Prostate gland (tissue), 2 donors: Measurements from ENCODE around the gene C19orf12. TPM values are rescaled to one million over a fixed set of nuclear protein-coding genes. Genes with fewer than 3 reads are reported as not detected.

ENCODE experiments used
- DNase-seq: peaks from one replicate; pipeline ENCODE4 v3.0.0-alpha.2; 2019; ENCODE audit warnings: low spot score
- H3K27ac ChIP-seq, 2 donors: fragments of 200-600 bp; sonication (generic); 2 replicates each; pipeline ENCODE4 v1.5.1; 2017 to 2019
- H3K27me3 ChIP-seq: fragments of 200-600 bp; sonication (generic); replicated peaks from 2 replicates; pipeline ENCODE4 v1.5.1; 2019; ENCODE audit not compliant: insufficient read depth
- H3K36me3 ChIP-seq, 2 donors: fragments of 200-600 bp; sonication (generic); 1 replicate in 1 of 2; 2 replicates in 1 of 2; pipeline versions ENCODE4 v1.5.1 to v1.8.1; 2017 to 2019
- H3K4me1 ChIP-seq: fragments of 200-600 bp; sonication (generic); replicated peaks from 2 replicates; pipeline ENCODE4 v1.5.1; 2019
- H3K4me3 ChIP-seq, 2 donors: fragments of 200-600 bp; sonication (generic); 2 replicates each; pipeline ENCODE4 v1.5.1; 2017 to 2019
- H3K9me3 ChIP-seq: fragments of 200-600 bp; sonication (generic); 2 replicates; pipeline ENCODE4 v1.5.1; 2017
- POLR2A ChIP-seq: fragments of 450-650 bp; IDR thresholded peaks from one replicate; pipeline ENCODE4 v1.6.1; 2016; ENCODE audit warnings: antibody characterized with exemption, mild to moderate bottlenecking
- POLR2AphosphoS5 ChIP-seq: sonication (generic); formaldehyde crosslinking; IDR thresholded peaks from one replicate; pipeline ENCODE4 v1.6.1; 2017; ENCODE audit warnings: antibody characterized with exemption
- WGBS: methylation state at CpG from one replicate; pipeline ENCODE4 v1.1.5; 2018; 5-methylcytosine and 5-hydroxymethylcytosine counted together
- intact Hi-C: fragments of 100-400 bp; cut with DNase I; formaldehyde crosslinking; loops from one replicate; pipeline ENCODE4 v1.14.2; 2022
- total RNA-seq, 2 donors: library from RNA; depleted of rRNA; stranded (reverse); fragments of >200 nt; gene quantifications; one replicate each; pipeline ENCODE4 v1.1.0, GENCODE V29; 2016
- TF ChIP-seq, protein P1 (sequence below), 4 experiments: fragments of 200-600 bp in 2 of 4; fragments of 450-650 bp in 2 of 4; sonication (generic) in 2 of 4; IDR thresholded peaks; 1 replicate in 3 of 4; 2 replicates in 1 of 4; pipeline ENCODE4 v1.5.1; 2016 to 2019; ENCODE audit warnings: antibody characterized with exemption in 4 of 4, mild to moderate bottlenecking in 2 of 4, moderate library complexity in 2 of 4

The C19orf12 gene
- total RNA-seq, 2 donors from 2014 or later, result 27.9 to 42.4 TPM

DNA sequence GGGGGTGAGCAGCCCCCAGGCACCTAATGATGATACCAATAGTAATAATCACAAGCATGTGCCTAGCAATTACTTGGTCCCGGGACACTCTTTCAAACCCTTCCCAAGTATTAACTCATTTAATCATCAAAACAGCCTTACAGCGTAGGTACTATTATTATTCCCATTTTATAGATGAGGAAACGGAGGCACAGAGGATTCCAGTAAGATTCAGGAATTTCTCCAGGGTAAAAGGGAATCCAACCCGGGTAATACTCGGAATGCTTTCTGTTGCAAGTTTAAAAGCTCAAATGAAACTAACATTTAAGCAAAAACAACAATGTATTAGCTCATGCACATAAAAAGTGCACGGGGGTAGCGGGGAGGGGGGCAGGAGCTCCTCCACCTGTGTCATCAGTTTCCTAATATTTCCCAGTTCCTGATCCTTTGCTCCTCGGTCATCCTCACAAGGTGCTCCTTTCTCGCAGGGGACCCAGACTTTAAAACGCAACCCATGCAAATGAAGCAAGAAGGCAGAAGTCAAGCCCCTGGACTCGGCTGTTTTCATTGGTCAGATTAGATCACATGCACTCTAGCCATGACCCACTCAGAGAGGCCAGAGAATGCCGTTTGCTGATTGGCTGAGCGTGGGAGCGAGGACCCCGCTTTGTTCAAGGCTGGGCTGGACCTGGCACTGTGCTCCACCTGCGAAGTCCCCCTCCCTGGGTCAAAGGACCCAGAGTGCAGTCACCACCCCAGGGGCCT is 38.3 kb upstream of the C19orf12 start:
- intact Hi-C loops, result no loop called here
- no peaks in the 10 kb centered on the region for H3K4me1 ChIP-seq
- WGBS, result 85% methylated on average over 16 of the region's 16 CpGs
- H3K9me3 ChIP-seq, result no peaks in the 10 kb centered on the region
- H3K36me3 ChIP-seq, result no peaks in the 10 kb centered on the region
- H3K27me3 ChIP-seq, result peaks cover 2% of the 10 kb centered on the region
- no peak for DNase-seq
- H3K4me3 ChIP-seq, result no peak overlapping the region
- TF ChIP-seq POLR2A, result no peak
- TF ChIP-seq, protein P1, sequence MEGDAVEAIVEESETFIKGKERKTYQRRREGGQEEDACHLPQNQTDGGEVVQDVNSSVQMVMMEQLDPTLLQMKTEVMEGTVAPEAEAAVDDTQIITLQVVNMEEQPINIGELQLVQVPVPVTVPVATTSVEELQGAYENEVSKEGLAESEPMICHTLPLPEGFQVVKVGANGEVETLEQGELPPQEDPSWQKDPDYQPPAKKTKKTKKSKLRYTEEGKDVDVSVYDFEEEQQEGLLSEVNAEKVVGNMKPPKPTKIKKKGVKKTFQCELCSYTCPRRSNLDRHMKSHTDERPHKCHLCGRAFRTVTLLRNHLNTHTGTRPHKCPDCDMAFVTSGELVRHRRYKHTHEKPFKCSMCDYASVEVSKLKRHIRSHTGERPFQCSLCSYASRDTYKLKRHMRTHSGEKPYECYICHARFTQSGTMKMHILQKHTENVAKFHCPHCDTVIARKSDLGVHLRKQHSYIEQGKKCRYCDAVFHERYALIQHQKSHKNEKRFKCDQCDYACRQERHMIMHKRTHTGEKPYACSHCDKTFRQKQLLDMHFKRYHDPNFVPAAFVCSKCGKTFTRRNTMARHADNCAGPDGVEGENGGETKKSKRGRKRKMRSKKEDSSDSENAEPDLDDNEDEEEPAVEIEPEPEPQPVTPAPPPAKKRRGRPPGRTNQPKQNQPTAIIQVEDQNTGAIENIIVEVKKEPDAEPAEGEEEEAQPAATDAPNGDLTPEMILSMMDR (IDR thresholded peaks at IDR 0.05), result no peak
- TF ChIP-seq POLR2AphosphoS5, result no peak
- no peak overlapping the region for H3K27ac ChIP-seq

DNA sequence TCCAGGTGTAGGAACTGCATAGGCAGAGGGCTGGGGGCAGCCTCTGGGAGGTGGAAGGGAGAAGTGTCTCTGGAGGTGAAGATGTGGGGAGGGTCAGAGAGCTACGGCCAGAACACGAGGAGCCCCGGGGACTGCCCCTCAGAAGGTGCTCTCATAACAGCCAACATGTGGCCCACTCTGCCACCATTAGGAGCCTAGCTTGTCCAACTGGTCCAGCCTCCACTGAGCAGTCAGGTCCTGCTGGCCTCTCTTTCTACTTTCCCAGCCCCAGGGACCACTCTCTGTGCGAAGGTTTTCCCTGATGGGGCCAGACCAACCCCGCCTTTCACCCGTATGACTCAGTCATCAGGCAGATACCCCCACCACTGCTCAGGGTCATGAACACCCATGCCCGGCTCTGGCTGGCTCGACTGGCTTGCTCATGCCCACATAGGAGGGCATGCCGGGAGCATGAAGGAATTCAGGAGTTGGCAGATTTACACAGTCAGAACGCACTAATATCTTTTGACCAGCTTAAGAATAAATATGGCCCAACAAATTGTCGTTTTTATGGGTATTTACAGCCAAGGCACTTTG is 37.5 kb upstream of the C19orf12 start:
- Histone ChIP-seq H3K36me3 (no peaks in the 10 kb centered on the region), H3K4me1 (no peaks in the 10 kb centered on the region), H3K27me3 (peaks cover 2% of the 10 kb centered on the region), H3K27ac (no peak overlapping the region), H3K9me3 (no peaks in the 10 kb centered on the region), H3K4me3 (no peak overlapping the region)
- DNase-seq, result no peak
- intact Hi-C loops, result no loop called here
- 45% methylated on average over 11 of the region's 11 CpGs for WGBS
- TF ChIP-seq POLR2A, result no peak
- TF ChIP-seq POLR2AphosphoS5, result no peak
- TF ChIP-seq, protein P1 (IDR thresholded peaks at IDR 0.05), result no peak

DNA sequence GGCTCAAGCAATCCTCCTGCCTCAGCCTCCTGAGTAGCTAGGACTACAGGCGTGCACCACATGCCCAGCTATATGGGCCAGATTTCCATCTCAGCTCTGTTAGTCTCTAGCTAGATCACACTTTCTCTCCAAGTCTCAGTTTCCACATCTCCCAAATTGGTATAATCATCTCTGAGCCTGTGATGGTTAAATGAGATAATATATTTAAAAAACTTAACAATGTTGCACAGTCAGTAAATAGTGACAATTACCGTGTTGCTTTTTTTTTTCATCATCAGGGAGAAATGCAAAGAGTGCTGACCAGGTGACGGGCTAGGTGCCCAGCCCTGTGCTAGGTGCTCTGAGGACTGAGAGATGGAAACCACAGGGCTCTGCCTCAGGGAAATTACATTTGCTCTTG is 36.9 kb upstream of the C19orf12 start:
- 86% methylated on average over 3 of the region's 3 CpGs for whole genome bisulfite sequencing
- DNase-seq, result no peak
- Histone ChIP-seq H3K9me3 (no peaks in the 10 kb centered on the region), H3K4me1 (no peaks in the 10 kb centered on the region), H3K27ac (no peak overlapping the region), H3K27me3 (peaks cover 2% of the 10 kb centered on the region), H3K36me3 (no peaks in the 10 kb centered on the region), H3K4me3 (no peak overlapping the region)
- intact Hi-C loops, result no loop called here
- TF ChIP-seq POLR2A (no peak), POLR2AphosphoS5 (no peak)

DNA sequence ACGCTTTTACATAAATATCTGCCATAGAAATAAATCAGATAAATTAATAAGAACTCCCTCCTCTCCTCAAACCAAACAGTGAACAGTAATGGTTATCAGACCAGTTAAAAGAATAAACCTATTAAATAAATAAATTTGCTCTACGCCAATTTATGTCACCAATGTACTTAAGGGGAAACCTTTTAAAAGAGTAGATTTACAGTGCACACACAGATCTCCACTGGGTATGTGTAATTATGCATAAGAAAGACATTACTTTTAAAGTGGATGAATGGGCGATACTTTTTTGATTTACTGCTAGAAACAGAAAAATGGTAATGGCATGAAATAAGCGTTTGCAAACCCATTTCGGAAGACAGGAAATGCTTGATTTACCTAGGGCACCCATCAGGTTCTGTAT is 34.9 kb upstream of the C19orf12 start:
- no peaks in the 10 kb centered on the region for H3K9me3 ChIP-seq
- H3K4me1 ChIP-seq, result no peaks in the 10 kb centered on the region
- peaks cover 2% of the 10 kb centered on the region for H3K27me3 ChIP-seq
- no peaks in the 10 kb centered on the region for H3K36me3 ChIP-seq
- no peak overlapping the region for H3K27ac ChIP-seq
- intact Hi-C loops, result no loop called here
- TF ChIP-seq, protein P1 (IDR thresholded peaks at IDR 0.05), result no peak
- TF ChIP-seq POLR2AphosphoS5 (no peak), POLR2A (no peak)
- no peak overlapping the region for H3K4me3 ChIP-seq
- 35% methylated on average over 5 of the region's 5 CpGs for WGBS
- DNase-seq, result no peak

DNA sequence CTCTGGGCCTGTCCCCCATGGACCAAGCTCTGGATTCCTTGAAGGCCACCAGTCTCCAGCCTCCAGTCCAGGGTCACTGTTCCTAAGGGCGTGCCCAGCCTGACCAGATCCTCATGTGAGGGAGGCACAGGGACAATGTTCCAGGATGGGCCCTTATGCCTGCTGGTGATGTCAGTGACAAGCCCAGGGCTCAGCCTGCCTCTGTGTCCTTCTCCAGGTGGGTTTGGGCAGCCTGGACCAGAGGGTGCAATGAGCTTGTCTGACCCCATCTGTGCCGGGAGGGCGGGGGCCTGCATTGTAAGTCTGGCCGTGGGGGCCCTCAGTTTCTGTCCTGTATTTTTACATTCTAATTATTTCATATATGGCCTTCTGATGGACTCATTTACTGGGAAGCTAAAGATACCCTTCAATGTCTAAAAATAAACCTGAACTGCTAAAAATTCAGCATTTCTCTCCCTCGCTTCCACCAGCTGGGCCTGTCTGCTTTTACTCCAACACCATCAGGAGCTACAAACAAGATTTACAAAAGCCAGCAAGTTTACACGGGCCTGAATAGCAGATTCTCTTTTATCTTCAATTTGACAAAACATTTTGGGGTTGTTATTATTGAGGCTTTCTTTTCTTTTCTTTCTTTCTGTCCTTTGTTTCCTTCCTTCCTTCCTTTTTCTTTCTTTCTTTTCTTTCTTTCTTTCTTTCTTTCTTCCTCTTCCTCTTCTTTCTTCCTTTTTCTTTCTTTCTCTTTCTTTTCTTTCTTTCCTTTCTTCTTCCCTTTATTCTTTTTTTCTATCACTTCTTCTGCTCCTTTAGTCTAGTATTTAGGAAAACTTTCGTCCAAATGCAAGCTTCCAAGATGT is 34.2 kb upstream of the C19orf12 start:
- Histone ChIP-seq H3K36me3 (no peaks in the 10 kb centered on the region), H3K27me3 (peaks cover 2% of the 10 kb centered on the region), H3K4me3 (no peak overlapping the region), H3K4me1 (no peaks in the 10 kb centered on the region), H3K9me3 (no peaks in the 10 kb centered on the region), H3K27ac (no peak overlapping the region)
- 80% methylated on average over 7 of the region's 7 CpGs for WGBS
- TF ChIP-seq, protein P1 (IDR thresholded peaks at IDR 0.05), result no peak
- TF ChIP-seq POLR2A (no peak), POLR2AphosphoS5 (no peak)
- no peak for DNase-seq
- intact Hi-C loops, result no loop called here
